Peyer's patch (tissue), 4 donors: ENCODE results near the gene POFUT2. TPM values are rescaled to one million over a fixed set of nuclear protein-coding genes. Genes with fewer than 3 reads are reported as not detected.

Experiments used
- DNase-seq, 3 donors: peaks; one replicate each; pipeline ENCODE4 v3.0.0-alpha.2; 2017 to 2019
- H3K27ac ChIP-seq, 4 donors: fragments of 200-600 bp; sonication (generic); one replicate each; pipeline ENCODE4 v1.5.1; 2016 to 2019
- H3K27me3 ChIP-seq, 2 donors: fragments of 200-600 bp; sonication (generic); one replicate each; pipeline ENCODE4 v1.5.1; 2019
- H3K36me3 ChIP-seq, 3 donors: fragments of 200-600 bp; sonication (generic); one replicate each; pipeline ENCODE4 v1.5.1; 2016 to 2019
- H3K4me1 ChIP-seq, 4 donors: fragments of 200-600 bp; sonication (generic); one replicate each; pipeline ENCODE4 v1.5.1; 2016 to 2019
- H3K4me3 ChIP-seq, 4 donors: fragments of 200-600 bp; sonication (generic); 1 replicate in 3 of 4; 2 replicates in 1 of 4; pipeline ENCODE4 v1.5.1; 2016 to 2019; ENCODE audit warnings: mild to moderate bottlenecking in 1 of 4
- H3K9me3 ChIP-seq, 4 donors: fragments of 200-600 bp; sonication (generic); one replicate each; pipeline ENCODE4 v1.5.1; 2016 to 2019; ENCODE audit warnings: mild to moderate bottlenecking in 1 of 4
- POLR2A ChIP-seq, 2 donors: fragments of 450-650 bp; IDR thresholded peaks; one replicate each; pipeline ENCODE4 v1.5.1; 2017; ENCODE audit warnings: antibody characterized with exemption in 2 of 2, mild to moderate bottlenecking in 2 of 2, moderate library complexity in 2 of 2
- total RNA-seq, 4 donors: library from RNA; depleted of rRNA; stranded (reverse); fragments of >200 nt; gene quantifications; one replicate each; pipeline ENCODE4 v1.1.0, GENCODE V29; 2016
- TF ChIP-seq, protein P1 (sequence below), 6 experiments: fragments of 450-650 bp in 4 of 6; fragments of 200-600 bp in 2 of 6; sonication (generic) in 1 of 6; IDR thresholded peaks; one replicate each; pipeline ENCODE4 v1.5.1; 2017 to 2019; ENCODE audit warnings: antibody characterized with exemption in 6 of 6, mild to moderate bottlenecking in 3 of 6, moderate library complexity in 1 of 6

POFUT2 gene
- total RNA-seq, 4 donors from 2014 or later: 25.6 to 76.4 (median 47.6) TPM

DNA sequence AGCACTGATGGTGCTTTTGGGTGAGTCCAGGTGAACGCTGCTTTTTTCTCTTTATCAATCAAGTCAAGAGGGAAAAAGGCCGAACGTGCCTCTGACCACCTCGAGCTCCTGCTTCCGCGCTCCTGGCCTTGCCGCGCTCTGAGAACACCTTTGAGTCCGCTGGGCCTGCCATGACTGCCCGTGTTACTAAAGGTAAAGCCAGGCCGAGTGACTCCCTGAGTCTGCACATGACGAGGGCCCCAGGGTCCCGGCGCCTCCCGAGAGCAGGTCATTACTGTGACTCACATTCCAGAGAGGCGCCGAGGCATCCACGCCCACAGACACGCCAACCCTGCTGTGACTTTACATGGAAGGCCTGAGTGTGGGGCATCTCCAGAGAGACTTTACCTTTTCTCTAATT lies 11.1 kb downstream of the POFUT2 start:
- Histone ChIP-seq H3K9me3 (no peaks in the 10 kb centered on the region), H3K27ac (no peak overlapping the region), H3K27me3 (no peaks in the 10 kb centered on the region), H3K36me3 (peaks cover 0 to 93% (median 0%) of the 10 kb centered on the region in 3 donors), H3K4me3 (no peak overlapping the region), H3K4me1 (no peaks in the 10 kb centered on the region)
- TF ChIP-seq POLR2A (IDR thresholded peaks at IDR 0.05): no peak
- TF ChIP-seq, protein P1, sequence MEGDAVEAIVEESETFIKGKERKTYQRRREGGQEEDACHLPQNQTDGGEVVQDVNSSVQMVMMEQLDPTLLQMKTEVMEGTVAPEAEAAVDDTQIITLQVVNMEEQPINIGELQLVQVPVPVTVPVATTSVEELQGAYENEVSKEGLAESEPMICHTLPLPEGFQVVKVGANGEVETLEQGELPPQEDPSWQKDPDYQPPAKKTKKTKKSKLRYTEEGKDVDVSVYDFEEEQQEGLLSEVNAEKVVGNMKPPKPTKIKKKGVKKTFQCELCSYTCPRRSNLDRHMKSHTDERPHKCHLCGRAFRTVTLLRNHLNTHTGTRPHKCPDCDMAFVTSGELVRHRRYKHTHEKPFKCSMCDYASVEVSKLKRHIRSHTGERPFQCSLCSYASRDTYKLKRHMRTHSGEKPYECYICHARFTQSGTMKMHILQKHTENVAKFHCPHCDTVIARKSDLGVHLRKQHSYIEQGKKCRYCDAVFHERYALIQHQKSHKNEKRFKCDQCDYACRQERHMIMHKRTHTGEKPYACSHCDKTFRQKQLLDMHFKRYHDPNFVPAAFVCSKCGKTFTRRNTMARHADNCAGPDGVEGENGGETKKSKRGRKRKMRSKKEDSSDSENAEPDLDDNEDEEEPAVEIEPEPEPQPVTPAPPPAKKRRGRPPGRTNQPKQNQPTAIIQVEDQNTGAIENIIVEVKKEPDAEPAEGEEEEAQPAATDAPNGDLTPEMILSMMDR (IDR thresholded peaks at IDR 0.05): no peak
- DNase-seq: peak in 2 of 3 donors; percentile 11 to 30

DNA sequence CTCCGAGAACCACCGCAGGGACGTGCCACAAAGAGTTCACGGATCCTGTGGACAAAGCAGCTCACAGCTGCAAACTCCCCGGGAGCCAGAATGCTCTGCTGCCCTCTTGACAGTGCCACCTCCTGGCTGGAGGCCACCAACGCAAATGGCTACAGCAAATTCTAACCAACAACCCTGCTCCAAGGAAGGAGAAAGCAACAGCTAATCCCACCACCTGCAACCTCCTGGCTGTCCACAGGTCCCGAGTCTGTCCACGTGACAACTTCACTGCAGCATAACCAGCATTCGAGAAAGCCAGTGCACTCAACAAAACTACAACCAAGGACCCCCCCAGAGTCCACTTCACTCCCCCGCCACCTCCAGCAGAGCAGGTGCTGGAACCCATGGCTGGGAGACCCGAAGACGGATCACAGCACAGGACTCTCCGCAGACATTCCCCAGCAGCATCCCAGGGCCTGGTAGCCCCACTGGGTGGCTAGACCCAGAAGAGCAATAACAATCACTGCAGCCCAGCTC lies 17.3 kb downstream of the POFUT2 start:
- no peaks in the 10 kb centered on the region for H3K9me3 ChIP-seq
- DNase-seq: peak in 2 of 3 donors; percentile 11 to 46
- H3K27me3 ChIP-seq: no peaks in the 10 kb centered on the region
- no peak overlapping the region for H3K4me3 ChIP-seq
- peaks cover 0 to 86% (median 0%) of the 10 kb centered on the region in 3 donors for H3K36me3 ChIP-seq
- TF ChIP-seq POLR2A (IDR thresholded peaks at IDR 0.05): no peak
- TF ChIP-seq, protein P1 (IDR thresholded peaks at IDR 0.05): no peak
- no peaks in the 10 kb centered on the region for H3K4me1 ChIP-seq
- no peak overlapping the region for H3K27ac ChIP-seq

DNA sequence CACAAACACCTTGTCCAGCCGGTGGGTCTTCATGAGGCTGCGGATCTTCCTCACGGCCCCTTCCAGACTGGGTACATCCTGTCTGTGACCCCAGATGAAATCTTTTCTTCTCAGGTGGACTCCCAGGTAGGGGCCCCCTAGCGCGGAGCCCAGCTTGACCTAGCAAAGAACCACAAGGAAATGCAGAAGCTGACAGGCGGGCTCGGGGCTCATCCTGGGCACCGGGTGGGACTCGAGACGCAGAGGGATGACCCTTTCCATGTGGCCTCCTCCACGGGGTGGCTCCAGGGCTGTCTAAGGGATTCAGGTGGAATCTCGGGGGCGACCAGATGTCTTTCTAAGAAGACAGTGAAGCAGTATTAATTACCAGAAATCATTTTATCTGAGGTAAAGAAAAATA lies 17.8 kb downstream of the POFUT2 start:
- TF ChIP-seq POLR2A (IDR thresholded peaks at IDR 0.05): no peak
- TF ChIP-seq, protein P1 (IDR thresholded peaks at IDR 0.05): no peak
- Histone ChIP-seq H3K4me3 (no peak overlapping the region), H3K4me1 (no peaks in the 10 kb centered on the region), H3K36me3 (peaks cover 0 to 86% (median 0%) of the 10 kb centered on the region in 3 donors), H3K9me3 (no peaks in the 10 kb centered on the region), H3K27ac (no peak overlapping the region), H3K27me3 (no peaks in the 10 kb centered on the region)
- peak in 2 of 3 donors; percentile 12 to 27 for DNase-seq

- Histone ChIP-seq H3K9me3 (no peaks in the 10 kb centered on the region), H3K27me3 (no peaks in the 10 kb centered on the region), H3K27ac (no peak overlapping the region), H3K36me3 (peaks cover 0 to 81% (median 0%) of the 10 kb centered on the region in 3 donors), H3K4me1 (no peaks in the 10 kb centered on the region), H3K4me3 (no peak overlapping the region)
- TF ChIP-seq POLR2A (IDR thresholded peaks at IDR 0.05): no peak
- TF ChIP-seq, protein P1 (IDR thresholded peaks at IDR 0.05): no peak
- peak in 1 of 3 donors; percentile 19 for DNase-seq
Observed at GRCh38 chr21:45267390-45267760, 20.3 kb downstream of the POFUT2 start.

GRCh38 chr21:45266518-45267389 lies 20.9 kb downstream of the POFUT2 start:
- TF ChIP-seq, protein P1 (IDR thresholded peaks at IDR 0.05): no peak
- TF ChIP-seq POLR2A (IDR thresholded peaks at IDR 0.05): no peak
- H3K36me3 ChIP-seq: peaks cover 0 to 76% (median 0%) of the 10 kb centered on the region in 3 donors
- DNase-seq: peak; percentile 16 to 59 (median 43)

More at GRCh38 chr21:45266518-45267389, 20.9 kb downstream of the POFUT2 start:
- no peaks in the 10 kb centered on the region for H3K9me3 ChIP-seq
- H3K4me3 ChIP-seq: no peak overlapping the region
- no peak overlapping the region for H3K27ac ChIP-seq
- H3K4me1 ChIP-seq: no peaks in the 10 kb centered on the region
- no peaks in the 10 kb centered on the region for H3K27me3 ChIP-seq
